Pulmonary artery endothelial cell (primary cell): Measurements from ENCODE around the gene TOM1L2. TPM values are rescaled to one million over a fixed set of nuclear protein-coding genes. Genes with fewer than 3 reads are reported as not detected.
"Not testable (repeated sequence)": the region's sequence is repeated elsewhere in the genome, so short reads cannot be mapped to it uniquely, and the experiment has no call there.

Experiments
- DNase-seq: peaks from one replicate; pipeline ENCODE4 v3.0.0-alpha.2; 2011; ENCODE audit warnings: low read depth, low spot score
- total RNA-seq: library from RNA; depleted of rRNA; stranded (reverse); fragments of >200 nt; gene quantifications from 2 replicates; pipeline ENCODE4 v1.2.3, GENCODE V29; 2014

TOM1L2 gene
- total RNA-seq, 1 donor from 2014 or later, result 14.3 TPM

DNA sequence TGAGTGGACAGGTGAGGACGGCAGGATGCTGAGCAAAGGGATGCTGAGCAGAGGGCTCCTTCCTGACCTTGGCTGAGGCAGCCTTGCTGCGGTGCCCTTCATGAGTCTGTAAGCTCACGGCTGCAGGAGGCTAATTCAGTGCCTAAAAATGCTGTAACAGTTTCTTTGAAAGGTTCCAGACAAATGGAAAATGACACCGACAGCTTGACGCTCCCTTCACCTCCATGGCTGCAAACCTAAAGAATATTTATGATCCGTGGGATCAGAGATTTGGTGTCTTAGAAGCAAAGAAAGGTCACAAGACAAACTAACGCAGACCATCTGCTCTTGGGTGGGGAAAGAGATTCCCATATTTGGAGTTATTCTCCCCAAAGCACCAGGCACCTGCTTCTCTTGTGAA, 28.0 kb downstream of the TOM1L2 start:
- no peak for DNase-seq

DNA sequence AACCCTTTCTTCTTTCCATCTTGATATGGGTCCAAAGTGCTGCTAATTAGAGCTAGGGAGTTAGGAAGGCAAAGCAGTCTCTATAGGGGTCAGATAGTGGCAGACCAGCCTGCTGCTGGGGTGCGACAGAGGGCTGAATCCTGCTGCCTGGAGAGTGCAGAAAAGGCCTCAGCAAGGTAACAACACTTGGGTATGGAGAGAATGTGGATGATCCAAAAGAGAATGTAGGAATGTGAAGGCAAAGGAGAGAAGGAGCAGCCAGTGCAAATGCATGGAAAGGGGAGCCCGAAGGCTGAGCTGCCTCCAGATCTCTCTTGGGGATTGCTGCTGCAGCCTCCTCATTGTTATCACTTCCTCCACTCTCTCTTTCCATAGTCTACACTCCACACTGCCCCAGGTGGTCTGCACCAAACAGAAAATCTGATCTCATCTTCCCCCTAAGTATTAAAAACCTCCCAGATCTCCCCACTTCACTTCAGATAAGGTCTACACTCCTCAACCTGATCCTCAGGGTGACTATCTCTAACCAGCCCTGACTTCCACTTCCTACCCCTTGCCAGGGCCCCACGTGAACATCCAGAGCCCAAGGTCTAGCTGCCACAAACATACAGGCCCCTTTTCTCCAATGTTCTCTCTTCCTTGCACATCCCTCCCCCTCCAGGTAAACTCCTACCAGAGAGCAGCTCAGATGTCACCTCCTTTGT, 28.8 kb downstream of the TOM1L2 start:
- no peak for DNase-seq

DNA sequence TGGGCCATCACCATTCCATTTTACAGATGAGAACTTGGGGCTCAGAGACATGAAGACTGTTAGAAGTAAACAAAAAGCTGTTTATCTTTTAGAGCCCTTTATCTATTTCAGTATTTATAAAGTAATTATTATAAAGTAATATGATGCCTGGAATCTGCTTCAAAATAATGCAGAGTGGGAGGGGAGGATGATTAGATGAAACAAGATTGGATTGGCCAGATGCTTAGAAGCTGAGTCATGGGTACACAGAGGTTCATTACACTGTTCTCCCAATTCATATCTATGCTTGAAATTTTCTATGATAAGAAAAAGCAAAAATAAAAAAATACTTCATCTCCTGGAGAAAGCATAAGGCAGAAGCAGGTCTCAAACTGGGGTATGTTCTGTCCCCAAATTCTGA, 29.4 kb downstream of the TOM1L2 start:
- DNase-seq, result no peak

DNA sequence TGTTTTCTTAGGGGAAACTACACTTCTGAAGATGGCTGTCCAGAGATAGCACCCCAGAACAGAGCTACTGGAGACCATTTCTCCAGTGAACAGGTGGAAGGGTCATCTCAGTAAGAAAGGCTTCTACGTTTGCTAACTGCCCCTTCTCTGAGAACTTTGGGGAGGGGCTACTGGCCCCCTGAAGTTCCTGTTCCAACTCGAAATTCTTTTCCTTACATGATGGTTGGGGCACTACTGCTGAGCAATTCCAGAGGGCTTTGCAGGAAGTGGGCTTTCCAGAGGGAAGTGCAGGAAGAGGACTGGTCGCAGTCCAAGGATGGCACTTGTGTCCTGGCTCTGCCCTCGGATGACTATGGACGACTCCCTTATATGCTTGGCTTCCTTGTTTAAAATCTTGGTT, 31.2 kb downstream of the TOM1L2 start:
- no peak for DNase-seq

DNA sequence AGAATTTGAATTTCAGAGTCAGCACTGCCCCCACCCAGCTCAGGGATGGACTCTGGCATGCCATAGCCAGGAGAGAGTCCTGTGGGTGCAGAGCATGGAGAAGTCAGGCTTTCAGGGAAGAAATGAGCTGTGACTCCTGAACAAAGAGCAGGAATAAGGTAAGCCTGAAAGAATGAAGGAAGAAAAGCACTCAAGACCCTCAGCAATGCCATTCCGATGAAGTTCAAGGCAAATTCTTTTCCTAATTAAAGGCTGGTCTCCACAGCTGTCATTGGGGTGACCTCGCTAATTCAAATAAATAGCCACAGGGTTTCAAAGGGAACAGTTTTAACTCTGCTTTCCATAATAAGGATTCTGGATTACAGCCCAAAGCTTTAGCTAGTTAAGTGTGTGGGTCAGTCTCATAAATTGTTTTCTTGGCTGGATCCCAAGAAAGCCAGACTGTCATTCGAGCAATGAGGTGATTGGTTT, 31.7 kb downstream of the TOM1L2 start:
- no peak for DNase-seq

DNA sequence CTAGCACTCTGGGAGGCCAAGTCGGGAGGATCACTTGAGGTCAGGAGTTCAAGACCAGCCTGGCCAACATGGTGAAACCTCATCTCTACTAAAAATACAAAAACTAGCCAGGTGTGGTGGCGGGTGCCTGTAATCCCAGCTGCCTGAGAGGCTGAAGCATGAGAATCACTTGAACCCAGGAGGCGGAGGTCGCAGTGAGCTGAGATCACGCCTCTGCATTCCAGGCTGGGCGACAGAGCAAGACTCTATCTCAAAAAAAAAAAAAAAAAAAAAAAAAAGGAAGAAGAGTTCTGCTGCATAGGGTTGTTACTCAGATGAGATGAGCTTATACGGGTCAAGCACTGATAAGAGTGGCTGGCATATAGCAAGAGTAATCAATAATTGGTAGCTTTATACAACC, 32.3 kb downstream of the TOM1L2 start:
- not testable (repeated sequence) for DNase-seq

DNA sequence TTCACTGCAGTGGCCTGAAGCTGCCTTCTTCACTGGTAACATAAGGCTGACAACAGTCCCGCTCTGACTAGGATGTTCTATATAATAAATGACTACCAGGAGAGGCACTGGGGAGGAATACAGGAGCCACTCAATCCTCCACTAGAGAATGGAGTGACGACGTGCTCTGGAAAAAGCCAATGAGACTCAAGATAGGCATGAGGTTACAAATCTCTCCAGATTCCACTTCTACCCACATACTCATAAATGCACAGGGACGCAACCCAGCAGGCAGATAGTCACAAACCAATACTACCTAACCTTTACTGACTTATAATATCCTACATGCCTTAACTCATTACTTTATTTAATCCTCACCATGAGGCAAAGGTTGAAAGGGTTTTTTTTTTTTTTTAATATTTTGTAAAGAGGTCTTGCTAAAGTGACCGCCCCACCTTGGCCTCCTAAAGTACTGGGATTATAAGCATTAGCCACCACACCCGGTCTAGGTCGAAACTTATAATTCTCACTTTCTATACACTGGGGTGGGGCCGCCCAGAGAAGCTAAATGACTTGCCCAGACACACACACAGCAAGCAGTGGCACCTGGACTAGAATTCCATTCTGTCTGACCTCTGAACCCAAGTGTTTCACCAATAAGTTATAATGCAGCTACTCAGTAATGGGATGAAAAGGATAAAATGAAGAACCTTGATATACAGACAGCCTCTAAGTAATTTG, 33.7 kb downstream of the TOM1L2 start:
- no peak for DNase-seq

DNA sequence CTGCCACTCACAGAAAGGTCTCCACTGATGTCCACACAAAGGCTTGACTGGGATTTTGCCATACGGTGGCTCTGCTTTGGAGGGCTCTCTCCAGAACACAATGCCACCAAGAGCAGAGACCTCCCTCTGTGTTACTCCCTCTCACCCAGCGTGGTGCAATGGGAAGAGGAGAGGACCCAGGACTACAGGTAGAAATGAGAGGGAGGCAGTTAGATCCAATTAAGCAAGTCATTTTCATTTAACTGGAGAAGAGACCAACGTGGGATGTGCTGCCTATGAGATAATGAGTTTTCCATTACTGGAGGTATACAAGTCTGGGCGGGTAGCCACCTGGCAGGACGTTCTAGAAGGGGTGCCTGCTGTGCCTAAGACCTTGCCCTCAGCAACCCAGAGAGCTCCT, 34.2 kb downstream of the TOM1L2 start:
- no peak for DNase-seq

DNA sequence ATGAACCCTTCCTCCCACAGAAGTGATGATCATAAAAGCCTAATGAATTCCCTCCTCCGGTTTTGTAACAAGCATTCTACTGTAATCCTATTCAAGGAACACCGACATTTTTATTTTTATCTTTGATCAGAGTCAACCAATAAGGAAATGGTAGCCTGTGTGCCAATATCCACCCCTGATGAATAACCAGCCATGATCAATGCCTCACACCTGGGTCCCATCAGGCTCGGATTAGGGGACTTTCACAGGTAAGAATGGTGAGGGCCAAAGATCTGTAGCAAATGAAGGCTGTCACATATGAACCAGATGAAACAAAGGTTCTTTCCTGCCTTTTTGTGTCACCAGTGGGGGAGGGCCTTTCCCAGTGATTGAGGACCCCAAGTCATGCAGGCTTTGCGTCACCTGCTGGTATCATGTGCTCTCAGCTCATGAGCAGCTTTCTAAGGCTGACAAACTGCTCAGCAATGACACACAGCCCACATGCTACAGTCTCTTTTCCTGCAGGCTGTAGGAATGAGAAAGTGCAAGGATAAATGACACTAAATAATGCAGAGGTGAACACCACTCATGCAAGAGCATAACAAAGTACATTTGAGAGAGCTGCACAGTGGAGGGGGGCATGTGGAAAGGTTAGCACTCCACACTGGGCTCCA, 34.9 kb downstream of the TOM1L2 start:
- DNase-seq, result no peak

DNA sequence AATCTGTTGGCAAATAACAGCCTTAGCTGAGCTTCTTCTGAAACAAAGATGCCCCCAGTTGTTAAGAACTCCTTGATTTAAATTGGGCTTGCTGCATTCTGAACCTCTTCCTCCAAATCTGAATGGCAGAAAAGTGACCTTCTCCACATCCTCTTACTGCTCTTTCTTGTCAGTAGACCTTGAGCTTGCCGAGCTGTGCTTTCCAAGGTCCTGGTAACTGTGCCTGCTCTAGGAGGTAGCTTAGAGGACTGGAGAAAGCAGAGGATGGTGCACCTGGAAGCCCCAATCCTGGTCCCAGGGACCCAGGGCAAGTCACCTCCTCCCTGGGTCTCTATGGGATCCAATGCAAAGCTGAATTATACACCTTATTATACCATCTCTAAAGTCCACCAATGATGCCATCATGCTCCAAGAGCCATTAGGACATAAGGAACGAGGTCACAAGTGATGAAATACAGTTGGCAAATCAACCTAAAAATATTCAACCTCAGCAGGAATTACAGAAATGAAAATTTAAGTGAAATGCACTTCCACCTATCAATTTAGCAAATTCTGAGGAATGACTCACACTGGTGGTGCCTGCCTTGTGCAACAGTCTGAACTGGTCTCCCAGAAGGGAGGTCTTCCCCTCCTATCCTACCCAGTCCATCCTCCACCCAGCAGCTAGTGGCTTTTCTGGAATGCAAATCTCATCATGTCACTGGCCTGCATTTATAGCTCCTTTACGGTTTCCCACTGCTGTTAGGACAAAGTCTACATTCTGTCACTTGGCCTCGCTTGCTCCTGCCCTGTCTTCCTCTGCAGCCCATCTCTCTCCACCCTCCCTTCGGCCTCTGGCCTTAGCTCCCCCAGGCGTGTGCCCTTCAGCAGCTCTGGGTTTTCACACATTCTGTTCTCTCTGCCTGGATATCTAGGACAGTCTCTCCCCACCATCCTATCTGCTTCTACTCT, 36.6 kb downstream of the TOM1L2 start:
- no peak for DNase-seq

DNA sequence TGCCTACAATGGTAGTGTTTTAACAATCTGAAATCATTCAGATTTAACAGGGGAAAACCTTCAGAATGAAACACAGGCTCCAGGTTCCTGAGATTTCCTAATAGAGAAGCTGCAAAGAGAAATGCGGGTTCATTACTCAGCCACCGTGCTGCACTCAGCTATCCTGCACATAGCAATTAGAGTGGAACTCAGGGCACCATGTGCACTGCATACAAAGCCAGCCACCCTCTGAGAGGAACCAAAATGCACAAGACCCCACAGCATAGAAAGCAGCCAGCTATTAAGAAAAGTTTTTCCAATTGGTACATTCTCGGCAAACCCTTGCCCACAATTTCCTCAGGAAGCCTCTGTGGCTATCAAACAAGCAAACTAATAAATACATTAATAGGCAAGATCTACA, 37.4 kb downstream of the TOM1L2 start:
- no peak for DNase-seq

DNA sequence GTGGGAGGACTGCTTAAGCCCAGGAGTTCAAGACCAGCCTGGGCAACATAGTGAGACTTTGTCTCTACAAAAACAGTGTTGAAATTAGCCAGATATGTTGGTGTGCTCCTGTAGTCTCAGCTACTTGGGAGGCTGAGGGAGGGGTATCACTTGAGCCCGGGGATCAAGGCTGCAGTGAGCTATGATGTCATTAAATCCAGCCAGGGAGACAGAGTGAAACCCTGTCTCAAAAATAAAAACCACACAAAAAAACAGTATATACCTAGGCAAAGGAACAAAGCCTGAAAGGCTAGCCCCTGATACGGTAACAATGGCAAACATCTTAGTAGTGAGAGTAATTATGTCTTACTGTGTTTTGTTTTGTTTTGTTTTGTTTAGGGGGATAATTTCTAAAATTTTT, 38.0 kb downstream of the TOM1L2 start:
- DNase-seq, result no peak

DNA sequence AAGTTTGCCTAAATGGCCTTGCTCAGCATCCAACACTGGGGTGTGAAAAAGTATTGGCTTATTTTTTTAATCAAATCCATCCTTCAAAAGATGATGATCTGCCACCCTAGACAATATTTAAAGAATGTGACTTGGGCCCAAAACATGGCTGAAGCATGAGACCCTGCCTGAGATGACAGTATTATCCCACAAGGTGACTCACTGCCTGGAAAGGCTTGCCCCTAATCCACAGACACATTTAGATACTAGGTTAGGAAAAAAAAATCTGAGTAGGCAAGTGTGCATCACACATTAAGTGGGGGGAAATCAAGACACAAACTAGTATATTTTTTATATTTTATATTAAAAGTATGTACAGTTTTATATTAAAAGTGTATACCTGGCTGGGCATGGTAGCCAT, 38.4 kb downstream of the TOM1L2 start:
- DNase-seq, result no peak

DNA sequence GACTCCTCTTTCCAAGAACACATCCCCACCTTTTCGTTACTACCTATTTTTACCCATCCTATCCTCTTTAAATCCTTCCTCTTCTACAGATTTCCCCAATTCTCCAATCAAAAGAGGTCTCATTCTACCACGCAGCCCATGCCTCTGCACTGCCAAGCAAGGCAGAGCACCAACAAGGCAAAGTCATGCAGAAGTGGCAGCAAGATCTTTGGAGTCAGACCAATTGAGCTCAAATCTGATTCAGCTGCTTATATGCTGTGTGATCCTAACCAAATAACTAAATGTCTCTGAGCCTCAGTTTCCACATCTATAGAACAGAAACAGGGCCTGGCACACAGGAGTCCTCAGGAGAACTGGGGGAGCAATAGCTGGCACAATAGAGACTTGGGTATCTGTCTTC, 41.0 kb downstream of the TOM1L2 start:
- DNase-seq, result no peak

DNA sequence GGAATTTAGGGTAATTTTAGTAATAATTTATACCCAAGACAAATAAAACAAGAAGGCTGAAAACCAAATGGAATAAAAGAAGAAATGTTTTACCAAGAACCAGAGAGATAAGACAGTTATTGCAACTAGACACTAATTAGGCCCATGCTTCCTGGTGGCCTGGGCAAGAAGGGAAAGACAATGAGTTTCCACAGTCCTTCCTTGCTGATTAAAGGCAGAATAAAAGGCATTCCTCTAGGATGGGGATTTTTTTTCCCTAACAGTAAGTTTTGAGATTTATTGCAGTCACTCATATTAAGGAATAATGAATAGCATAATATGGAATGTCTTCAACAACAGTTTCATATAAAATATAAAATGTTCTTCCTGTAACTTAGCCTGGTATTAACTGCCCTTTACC, 41.5 kb downstream of the TOM1L2 start:
- no peak for DNase-seq

DNA sequence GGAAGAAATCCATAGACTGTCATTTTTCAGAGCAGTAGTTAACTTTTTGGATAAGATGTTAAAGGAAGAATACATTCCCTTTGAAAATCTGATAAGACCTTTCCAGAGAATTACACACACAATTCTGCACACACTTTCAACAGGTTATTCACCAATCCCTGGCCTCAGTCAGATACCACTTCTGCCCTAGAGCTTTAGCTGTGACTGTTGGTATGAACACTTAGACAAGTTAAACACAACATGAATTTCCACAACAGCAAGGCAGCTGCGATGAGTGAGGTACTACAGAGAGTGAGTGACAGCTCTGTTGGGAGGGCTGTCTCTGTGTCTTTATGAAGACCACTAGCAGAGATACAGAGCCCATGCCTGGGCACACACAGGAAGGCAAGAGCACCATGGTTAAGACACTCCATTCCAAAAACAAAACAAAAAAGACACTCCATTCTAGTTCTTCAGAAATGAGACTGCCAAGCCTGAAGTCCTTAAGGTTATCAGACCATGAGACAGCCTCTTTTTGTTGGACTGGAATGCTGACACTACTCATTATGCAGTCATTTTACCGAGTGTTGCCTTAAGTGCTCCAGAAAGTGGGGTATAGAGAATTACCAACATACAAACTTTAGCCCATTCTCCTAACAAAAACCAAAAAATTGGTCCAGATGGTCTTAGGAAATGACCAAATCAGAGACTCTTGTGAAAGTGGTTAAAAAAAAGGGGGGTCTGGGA, 42.4 kb downstream of the TOM1L2 start:
- no peak for DNase-seq

DNA sequence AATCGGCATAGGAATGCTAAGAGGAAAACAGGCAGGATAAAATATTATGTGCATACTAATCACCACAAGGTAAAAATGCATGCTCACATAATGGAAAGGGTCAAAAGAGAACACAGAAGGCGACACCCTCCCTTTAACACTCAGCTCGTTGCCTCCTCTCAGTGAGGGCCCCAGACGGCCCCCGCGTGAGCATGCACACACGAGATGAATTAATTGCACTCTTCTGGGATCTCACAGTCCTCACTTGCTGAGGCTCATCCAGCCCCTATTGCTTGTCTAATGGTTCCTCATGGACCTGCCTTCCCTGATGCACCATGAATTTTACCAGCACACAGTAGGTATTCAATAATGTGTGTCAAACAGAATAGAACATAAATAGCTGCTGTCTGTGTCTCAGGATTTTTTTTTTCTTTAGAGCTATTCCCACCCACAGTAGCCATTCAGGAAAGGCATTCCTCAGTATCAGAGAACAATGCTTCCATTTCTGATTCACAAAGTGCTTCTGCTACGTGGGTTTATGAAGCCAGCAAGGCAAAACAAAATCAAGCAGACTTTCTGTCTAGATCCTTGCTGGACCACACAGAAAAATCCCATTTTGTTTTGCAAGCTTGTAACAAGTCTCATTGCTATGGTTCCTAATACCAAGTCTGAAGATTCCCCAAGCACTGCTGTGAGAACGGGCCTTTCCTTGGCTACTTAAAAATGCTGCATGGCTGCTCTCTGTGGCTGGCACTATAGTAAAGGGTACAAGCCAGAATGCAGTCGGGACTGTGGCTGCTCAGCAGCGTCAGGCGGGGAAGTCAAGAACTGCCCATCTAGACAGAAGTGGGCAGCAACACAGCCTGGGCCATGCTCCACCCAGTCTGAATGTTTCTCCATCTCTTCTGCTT, 43.6 kb downstream of the TOM1L2 start:
- DNase-seq, result no peak

DNA sequence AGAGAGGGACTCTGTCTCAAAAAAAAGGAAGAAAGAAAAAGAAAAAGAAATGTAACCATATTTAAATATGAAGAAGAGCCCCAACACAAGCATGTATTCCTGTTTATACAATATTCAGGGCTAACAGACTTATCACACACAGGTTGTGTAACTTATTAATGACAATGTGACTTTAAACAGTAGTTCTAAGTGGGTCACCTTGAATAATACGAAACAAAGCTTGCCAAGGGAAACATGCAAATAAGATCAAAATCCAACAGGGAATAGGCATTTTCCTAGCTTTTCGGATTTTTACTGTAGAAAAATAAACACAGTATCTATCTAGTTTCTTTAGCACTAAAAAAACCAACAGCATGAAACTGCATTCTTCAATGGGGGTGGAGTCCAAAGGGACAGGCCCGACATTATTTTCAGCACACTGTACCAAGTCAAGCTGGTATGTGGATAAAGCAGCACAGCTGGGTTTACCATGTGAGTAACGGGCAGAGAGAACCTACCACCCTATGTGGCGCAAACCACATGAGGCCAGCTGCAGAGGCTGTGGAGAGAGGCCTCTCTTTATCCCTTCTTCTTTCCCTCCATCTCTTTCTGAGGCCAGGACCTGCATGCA, 45.3 kb downstream of the TOM1L2 start:
- DNase-seq, result no peak

DNA sequence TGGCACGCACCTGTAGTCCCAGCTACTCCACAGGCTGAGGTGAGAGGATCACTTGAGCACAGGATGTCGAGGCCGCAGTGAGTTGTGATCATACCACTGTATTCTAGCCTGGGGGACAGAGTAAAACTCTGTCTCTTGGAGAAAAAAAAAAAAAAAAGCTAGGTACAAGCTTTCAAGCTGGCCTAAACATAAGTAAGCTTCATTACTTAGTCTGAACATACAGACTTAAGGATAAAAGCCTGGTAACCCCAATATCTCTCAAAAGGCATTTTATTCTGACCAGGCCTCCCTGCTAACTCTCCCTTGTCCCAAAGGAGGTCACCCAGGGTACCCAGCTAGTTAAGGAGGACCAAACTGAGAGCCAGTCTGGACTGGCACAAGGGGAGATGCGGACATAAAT, 46.2 kb downstream of the TOM1L2 start:
- DNase-seq, result no peak
